ENCODE results near the gene BTBD19.
"Not testable (repeated sequence)": the region's sequence is repeated elsewhere in the genome, so short reads cannot be mapped to it uniquely, and the experiment has no call there.

The BTBD19 gene, protein sequence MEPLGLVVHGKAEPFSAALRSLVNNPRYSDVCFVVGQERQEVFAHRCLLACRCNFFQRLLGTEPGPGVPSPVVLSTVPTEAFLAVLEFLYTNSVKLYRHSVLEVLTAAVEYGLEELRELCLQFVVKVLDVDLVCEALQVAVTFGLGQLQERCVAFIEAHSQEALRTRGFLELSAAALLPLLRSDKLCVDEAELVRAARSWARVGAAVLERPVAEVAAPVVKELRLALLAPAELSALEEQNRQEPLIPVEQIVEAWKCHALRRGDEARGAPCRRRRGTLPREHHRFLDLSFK

DNA sequence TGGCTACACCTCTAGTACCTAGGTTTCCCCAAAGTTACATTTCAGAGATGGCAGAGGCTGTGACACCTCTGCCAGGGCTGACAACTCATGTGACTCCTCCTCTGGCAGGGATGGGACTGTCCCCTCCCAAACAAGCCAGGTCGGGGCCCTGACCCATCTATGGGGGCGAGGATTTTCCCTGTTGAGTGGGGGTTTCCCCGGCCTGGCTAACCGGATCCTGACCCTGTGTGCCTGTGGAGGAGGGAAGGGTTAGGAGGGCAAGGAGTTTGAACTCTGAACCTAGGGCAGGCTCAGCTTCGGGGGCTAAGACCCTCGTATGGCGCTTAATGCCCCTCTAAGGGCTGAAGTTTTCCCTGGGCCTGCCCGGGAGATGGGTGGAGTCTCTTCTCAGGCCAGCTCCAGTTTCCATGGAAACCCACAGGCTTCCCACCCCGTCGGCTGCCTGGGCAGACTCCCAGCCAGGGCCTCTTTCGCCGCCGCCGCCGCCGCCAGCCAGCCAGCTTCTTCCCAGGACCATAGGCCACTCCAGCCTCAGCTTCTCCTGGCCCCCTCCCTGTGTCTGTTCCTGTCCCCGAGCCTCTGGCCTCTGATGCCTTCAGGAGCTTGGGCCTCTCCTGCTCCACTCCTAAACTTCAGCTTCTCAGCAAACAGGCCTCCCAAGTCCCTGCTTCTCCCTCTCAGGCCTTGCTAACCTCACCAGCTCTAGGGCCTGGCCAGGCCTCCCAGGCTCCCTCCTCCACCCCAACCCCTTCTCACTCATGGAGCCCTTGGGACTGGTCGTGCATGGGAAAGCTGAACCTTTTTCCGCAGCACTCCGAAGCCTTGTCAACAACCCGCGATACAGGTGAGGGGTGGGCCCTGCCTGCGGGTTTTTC, at the start of gene BTBD19:
Gene BTBD19, plus strand, starts transcription at position 461 of the 875 bp plus-strand sequence. Its CDS starts 298 bp downstream, at position 759.
- DNase-seq, result peak; percentile 85

DNA sequence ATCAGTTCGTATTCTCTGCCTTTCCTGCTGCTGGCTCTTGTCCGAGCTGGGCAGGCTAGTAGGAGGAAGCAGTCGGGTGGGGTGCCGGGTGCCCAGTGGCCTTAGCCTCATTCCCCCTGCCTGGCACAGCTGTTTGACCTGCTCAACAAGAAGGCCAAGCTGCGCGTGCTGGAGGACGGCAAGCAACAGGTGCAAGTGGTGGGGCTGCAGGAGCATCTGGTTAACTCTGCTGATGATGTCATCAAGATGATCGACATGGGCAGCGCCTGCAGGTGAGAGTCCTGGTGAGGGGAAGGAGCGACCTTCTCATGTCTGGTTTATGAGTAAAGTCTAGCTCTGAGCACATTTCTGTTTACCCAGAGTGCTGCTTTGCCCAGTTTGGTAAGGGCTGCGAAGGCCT, 49.2 kb upstream of the BTBD19 start:
- no peak for DNase-seq

DNA sequence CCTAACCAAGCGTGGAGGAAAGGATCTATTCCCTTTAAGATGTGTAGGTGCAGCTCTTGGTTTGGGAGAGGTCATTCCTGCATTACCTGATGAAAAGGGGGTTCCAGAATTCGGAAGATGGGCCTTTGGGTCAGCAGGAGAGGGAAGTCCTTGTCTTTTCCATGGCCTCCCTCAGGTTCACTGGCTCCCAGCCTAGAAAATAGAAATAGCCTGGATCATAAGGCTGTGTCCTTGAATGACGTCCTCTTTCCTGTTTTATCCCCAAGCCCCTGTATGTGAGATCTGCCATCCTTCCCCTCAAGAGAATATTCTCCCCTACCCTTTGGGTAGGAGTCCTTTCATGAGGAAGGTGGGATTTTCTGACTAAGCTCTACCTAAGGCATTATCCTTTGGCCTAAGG, 47.4 kb upstream of the BTBD19 start:
- DNase-seq, result no peak

DNA sequence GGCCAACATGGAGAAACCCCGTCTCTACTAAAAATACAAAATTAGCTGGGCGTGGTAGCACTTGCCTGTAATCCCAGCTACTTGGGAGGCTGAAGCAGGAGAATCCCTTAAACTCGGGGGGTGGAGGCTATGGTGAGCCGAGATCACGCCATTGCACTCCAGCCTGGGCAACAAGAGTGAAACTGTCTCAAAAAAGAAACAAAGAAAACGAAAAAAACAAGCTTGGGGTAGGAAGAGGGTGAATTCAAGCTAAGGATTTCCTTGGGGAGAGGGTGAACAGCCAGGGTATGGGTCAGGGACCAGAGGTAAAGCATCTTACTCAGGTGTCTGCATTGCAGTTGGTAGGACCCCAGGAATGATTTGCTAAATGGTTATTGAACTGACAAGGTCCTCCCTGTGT, 41.9 kb upstream of the BTBD19 start:
- not testable (repeated sequence) for DNase-seq

DNA sequence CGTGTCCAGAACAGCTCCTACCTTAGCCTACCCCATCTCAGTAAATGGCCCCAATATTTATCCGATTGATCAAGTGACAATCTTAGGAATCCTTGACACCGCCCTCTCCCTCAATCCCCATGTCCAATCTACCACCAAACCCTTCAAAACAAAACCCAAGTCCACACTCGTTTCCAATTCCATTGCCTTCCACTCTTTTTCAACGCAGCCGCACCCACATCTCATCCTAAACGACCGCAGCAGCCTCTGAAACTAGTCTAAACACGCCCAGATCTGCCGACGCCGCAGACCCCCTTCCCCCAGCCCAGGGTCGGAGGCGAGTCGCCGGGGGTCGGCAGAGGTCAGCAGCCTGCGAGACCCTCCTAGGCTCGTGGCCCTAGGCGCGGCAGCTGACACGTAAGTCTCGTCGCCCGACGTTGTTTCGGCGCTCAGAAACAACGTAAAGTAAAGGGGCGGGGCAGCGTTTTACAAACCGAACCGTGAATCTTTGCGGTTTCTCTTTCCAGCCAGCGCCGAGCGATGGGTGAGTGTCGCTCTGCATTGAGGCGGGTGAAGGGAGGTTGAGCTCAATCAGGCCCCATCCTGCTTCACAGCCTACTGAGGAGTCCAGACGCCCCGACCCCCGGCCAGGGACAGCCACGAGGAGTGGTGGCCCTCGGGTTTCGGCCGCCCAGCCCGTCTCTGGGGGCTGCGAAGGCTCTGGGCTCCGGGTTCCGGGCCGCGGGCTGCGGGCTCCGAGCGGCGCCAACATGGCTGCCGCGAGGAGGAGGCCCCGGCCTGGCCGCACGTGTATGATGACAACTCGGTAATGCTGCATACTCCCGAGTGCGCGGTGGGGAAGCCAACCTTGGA, 33.0 kb upstream of the BTBD19 start, which contains the start of gene RPS8:
Gene RPS8, plus strand, starts transcription at position 463 of the 852 bp plus-strand sequence. Its CDS starts 57 bp downstream, at position 520.
- peak; percentile 95 for DNase-seq

DNA sequence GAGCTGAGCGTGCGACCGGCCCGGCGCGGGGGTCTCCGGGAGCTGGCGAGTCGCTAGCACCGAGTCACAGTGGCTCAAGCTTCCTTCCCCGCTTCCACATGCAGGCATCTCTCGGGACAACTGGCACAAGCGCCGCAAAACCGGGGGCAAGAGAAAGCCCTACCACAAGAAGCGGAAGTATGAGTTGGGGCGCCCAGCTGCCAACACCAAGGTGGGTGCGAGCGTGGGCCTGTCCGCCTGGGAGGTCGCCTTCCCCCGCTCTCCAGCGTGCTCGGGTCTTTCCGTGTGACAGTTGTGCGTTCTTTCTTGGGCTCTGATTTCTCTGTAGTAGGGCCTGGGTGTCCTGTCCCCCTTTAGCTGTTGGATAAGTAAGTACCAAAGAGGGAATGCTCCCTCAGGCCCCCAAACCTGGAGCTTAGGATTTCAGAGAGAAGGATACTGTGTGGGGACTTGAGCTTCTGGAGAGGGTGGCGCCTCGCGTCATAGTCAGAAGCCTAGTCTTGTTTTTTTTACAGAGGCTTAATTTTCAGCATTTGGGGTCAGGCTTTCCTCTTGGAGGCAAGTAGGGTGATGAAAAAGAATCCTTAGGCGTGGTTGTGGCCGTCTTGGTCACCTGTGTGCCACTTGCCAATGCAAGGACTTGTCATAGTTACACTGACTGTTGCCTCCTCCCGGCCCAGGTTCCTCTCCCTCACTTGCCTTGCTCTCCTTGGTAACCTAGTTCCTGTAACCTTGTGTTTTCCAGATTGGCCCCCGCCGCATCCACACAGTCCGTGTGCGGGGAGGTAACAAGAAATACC, 32.2 kb upstream of the BTBD19 start:
- peak; percentile 45 for DNase-seq

DNA sequence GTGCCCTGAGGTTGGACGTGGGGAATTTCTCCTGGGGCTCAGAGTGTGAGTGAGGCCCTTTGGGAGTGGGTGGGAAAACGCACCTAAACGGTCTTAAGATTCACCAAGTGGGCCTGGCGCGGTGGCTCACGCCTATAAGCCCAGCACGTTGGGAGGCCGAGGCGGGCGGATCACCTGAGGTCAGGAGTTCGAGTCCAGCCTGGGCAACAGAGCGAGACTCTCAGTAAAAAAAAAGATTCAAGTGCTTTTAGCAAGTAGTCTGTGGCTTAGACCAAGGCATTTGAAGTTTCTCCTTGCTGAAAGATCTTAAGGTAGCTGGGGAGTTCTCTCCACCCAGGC, 31.6 kb upstream of the BTBD19 start:
- peak; percentile 25 for DNase-seq

DNA sequence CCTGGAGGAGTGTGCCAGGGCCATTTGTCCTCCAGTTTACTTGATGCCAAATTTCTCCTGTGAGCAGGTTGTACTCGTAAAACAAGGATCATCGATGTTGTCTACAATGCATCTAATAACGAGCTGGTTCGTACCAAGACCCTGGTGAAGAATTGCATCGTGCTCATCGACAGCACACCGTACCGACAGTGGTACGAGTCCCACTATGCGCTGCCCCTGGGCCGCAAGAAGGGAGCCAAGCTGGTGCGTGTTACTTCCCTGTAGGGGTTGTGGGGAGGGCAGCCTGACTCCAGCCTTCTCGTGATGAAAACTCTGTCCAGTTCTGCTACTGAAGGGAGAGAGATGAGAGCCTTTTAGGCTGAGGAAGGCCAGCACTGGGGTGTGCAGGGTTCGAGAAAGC, 30.8 kb upstream of the BTBD19 start:
- DNase-seq, result no peak

DNA sequence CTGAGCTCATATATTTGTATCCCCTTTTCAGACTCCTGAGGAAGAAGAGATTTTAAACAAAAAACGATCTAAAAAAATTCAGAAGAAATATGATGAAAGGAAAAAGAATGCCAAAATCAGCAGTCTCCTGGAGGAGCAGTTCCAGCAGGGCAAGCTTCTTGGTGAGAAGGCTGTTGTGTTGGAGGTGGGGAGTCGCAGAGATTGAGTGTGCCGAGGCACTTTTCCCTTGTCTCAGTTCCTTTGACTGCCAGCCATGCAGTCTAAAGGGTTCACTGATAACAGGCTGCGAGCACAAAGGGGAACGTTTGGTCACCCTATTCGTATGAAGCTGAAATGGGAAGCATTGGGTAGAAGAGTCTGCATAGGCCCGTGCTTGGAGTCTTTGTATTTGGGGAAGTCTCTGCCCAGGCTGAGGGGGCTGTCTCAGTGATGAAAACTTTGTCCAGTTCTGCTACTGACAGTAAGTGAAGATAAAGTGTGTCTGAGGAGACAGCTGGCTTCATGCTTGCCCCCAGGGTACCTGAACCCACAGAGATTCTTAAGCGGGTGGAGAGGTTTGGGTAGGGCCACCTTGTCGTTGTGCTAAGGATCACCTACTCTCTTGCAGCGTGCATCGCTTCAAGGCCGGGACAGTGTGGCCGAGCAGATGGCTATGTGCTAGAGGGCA, 30.2 kb upstream of the BTBD19 start:
- no peak for DNase-seq

DNA sequence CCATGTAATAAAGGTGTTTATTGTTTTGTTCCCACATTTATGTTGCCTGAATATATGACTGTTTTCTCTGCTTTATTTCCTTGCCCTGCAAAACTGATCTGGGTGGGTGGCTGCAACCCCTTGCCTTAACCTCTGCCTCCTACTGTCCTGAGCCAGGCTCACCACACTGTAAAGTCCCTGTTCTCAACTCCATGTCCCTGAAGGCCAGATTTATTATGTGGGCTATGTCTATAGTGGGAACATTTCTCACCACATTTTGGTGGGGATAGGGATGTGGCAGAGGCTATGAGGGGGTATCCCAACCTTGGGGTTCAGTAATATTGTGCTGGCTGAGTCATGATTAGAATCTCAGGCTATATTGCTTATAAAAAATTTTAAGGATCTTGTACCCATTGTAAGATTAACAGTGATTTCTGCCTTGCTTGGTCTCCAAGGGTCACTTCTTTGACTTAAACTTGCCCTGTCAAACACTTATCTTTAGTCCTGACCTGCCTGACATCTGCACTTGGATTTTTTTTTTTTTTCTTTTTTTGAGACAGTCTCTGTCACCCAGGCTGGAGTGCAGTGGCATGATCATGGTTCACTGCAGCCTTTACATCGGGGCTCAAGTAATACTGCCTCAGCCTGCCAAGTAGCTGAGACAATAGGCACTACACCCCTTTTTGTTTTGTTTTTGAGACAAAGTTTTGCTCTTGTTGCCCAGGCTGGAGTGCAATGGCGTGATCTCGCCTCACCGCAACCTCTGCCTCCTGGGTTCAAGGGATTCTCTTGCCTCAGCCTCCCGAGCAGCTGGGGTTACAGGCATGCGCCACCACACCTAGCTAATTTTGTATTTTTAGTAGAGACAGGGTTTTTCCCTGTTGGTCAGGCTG, 29.4 kb upstream of the BTBD19 start:
- no peak for DNase-seq

DNA sequence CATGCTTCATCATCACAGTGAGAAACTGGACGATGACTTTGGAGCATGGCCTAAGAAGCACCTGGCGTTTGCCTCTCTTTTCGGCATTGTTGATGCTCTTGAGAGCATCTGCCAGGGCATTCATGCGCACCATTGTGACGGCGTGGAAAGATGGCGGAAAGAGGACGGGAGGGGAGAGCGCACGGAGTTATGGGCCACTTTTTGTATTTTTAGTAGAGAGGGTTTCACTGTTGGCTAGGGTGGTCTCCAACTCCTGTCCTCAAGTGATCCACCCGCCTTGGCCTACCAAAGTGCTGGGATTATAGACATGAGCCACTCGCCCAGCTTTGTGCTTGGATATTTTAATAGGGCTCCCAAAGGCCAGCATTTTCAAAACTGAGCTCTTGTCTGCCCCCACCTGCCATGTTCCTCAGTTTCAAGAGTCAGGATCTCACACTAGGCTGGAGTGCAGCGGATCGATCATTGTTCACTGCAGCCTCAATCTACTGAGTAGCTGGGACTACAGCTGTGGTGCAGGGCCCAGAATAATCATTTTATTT, 27.7 kb upstream of the BTBD19 start:
- DNase-seq, result no peak

DNA sequence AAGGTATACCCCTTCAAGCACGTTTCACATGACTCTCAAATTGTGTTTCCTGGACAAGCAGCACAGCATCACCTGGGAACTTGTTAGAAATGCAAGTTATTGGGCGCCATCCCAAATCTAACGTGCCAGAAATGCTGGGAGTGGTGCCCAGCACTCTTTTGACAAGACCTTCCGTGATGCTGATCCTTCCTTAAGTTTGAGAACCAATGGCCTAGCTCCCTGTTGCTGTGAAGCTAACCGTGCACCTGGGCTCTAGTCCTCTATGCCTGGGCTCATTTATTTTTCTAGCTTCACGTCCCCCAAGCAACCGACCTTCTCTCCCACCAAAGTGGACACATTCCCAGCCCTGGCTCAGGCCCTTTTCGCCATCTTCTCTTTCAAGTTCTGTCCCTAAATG, 24.6 kb upstream of the BTBD19 start:
- no peak for DNase-seq

DNA sequence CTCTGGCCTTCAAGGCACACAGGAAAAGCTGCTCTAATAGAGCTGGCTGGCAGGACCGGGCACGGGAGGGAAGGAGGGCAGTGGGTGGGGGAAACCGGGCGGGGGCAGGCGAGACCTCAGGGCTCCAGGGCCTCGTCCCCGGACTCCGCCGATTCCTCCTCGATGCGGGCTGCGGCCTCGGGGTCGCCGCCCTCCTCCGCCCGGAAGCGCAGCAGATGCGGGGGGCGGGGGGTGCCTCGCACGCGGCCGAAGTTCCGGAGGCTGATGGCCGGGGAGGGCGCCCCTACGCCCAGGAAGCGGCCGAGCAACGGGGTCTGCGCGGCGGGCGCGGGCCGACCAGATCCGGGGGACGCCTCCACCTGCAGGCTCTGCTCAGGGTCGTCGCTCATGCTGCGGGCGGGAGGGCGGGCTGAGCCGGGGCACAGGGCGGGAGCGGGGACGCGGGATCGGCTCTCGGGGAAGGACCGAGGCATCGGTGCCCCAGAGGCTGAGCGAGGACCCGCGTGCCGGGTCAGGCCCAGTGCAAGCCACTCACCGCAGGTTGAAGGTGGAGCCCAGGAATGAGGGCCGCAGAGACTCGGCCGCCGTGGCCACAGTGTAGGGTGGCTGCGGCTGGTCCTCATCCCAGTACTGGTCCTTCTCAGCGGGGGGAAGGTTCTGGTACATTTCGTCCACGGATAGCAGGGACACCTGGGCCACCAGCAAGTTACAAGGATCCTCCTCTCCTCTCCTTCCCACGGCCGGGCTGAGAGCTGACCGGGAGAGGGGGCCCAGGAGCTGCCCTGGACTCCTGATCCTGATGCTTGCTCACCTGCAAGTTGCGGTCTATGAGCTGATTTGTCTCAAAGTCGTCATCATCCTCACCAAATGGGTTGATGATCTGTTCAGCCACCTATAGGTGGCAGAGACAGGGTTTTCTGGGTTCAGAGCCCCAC, 24.0 kb upstream of the BTBD19 start:
- no peak for DNase-seq

DNA sequence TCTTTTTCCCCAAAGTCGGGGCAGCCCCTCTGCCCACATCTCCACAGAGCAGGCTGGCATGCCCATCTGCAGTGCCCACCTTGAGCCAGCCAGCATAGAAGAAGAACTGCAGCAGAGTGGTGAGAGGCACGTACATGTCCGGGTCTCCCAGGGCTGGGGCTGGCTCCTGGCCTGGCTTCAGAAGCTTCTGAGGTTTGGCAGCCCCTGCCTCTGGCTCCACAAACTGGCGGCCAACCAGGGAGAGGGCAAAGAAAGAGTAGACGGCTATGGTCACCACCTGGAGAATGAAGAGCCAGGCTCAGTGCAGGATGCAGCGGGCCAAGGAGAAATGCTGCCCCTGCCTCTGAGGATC, 23.3 kb upstream of the BTBD19 start:
- DNase-seq, result no peak

DNA sequence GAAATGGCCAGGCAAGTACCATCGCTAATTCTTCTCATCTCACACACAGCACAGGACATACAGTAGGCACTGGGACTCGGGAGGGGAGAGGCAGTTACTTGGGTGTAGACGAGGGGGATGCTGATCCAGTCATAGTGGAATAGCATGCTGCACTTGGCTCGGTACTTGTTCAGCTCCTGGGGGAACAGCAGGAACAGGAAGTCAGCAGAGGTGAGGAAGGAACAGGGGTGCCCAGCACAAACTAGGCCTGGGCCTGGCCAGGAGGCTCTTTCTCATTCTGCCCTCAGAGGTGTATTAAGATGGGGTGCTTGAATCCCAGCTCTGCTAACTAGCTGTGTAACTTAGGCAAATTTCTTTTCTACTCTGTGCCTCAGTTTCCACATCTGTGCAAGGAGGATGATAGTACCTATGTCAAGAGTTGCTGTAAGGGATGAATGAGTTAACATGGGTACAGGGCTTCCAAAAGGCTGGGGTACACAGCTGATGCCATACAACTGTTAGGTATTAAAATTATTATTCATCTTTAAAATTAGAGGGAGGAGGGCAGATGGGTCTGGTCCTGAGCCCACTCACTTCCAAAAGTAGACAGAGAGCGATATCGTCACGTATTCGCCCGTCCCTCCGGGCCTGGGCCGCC, 22.7 kb upstream of the BTBD19 start:
- DNase-seq, result no peak

DNA sequence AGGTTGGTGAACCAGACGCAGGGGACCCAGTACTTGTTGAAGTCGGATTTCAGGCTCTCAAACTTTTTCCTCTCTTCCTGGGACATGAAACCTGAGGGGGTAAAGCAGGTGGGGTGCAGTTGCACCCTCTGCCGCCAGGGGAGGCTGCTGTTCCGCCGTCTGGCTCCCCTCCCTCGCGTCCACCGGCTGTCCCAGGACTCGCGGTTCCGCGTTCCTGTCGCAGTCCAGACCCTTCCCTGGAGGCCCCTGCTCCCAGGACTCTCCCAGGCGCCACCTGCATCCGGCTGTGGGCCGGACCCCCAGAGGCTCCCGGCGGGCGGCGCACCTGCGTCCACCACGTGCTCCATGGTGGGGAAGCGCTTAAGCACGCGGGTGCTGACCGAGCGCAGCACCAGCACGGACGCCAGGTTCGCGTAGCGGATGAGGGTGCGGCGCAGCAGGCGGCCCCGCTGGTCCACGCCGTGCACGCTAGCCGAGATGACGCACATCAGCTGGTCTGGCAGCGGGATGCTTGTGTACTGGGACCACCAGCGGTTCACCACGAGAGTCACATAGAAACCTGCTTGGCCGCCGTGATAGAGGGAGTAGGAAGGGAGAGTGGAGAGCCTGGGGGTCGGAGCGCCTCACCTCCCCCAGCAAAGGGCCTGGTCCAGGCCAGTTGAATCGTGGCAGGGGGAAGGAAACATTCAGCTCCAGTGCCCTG, 22.0 kb upstream of the BTBD19 start:
- peak; percentile 78 for DNase-seq

DNA sequence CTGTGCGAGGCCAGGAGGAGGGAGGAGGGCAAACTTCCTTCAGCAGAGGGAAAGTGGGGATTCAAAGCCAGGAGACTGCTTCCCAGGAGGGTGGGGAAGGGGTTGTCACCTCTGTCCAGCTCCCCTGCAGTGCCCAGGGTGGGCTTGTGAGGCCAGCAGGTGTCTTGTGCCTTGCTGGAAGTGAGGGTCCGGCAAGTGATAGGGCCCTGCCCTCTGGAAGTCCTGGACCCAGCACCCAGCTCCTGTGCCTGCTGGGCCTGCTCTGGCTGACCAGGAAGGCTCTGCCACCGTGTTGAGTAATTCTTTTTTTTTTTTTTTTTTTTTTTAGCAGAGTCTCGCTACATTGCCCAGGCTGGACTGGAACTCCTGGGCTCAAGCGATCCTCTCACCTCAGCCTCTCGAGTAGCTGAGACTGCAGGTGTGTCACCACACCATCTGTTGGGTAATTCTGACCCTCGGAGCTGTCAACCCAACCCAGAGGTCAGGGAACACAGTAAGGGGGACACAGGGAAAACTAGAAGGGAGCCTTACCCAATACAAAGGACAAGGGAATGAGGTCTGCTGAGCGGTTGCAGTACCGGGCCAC, 21.4 kb upstream of the BTBD19 start:
- no peak for DNase-seq

DNA sequence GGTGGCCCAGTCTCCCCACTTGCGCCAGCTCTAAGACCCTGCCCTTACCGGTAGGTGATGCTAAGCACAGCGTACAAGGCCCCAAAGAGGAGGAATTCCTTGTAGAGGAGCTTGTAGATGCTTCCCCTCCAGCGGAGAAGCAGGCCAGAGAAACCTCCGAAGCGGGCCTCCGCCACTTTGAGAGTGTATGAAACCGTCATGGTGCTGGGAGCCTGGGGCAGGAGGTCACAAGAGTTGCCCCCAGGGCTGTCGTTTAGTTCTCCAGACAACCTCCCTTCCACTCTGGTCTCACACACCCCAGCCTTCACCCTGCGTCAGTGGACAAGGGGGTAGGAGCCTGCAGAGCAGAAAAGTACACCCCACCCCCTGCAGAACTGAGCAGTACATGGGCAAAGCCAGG, 20.8 kb upstream of the BTBD19 start:
- no peak for DNase-seq

All from activated CD4-positive, alpha-beta T cell treated with anti-CD3 and anti-CD28 coated beads, Interleukin-10, Interleukin-2, amounts not matched to agents 100 ng/mL and 50 ng/mL, durations not matched to agents 16 hours and 8 hours (primary cell).